Peyer's patch (tissue), 4 donors: ENCODE data around the gene GYG2.

Experiments
- CTCF ChIP-seq, 6 experiments: fragments of 450-650 bp in 4 of 6; fragments of 200-600 bp in 2 of 6; sonication (generic) in 1 of 6; IDR thresholded peaks; one replicate each; pipeline ENCODE4 v1.5.1; 2017 to 2019; ENCODE audit warnings: antibody characterized with exemption in 6 of 6, mild to moderate bottlenecking in 3 of 6, moderate library complexity in 1 of 6
- POLR2A ChIP-seq, 2 donors: fragments of 450-650 bp; IDR thresholded peaks; one replicate each; pipeline ENCODE4 v1.5.1; 2017; ENCODE audit warnings: antibody characterized with exemption in 2 of 2, mild to moderate bottlenecking in 2 of 2, moderate library complexity in 2 of 2

- TF ChIP-seq CTCF (IDR thresholded peaks at IDR 0.05) (no peak), POLR2A (IDR thresholded peaks at IDR 0.05) (no peak)
These were observed 64.1 kb downstream of the GYG2 start for GRCh38 chrX:2892816-2893215.
